PC-9 (cell line): ENCODE results near the gene C1orf167. TPM values are rescaled to one million over a fixed set of nuclear protein-coding genes. Genes with fewer than 3 reads are reported as not detected.

Experiments used
- BruUV-seq: library from RNA; stranded (reverse); fragments of 400-500 nt; replicated peaks from 2 replicates; lab custom pipeline; 2021; lab: Mats Ljungman, UMichigan
- CTCF ChIA-PET: fragments of 300-600 bp; sonication (Branson Sonifier 250); formaldehyde crosslinking; loops from one replicate; lab custom pipeline; 2022; ENCODE audit warnings: antibody characterized with exemption; lab: Charles Lee
- POLR2A ChIA-PET: fragments of 300-600 bp; sonication (Branson Sonifier 250); formaldehyde crosslinking; loops from one replicate; lab custom pipeline; 2022; ENCODE audit warnings: antibody characterized with exemption; ENCODE audit not compliant: unreplicated experiment; lab: Charles Lee
- DNase-seq, 2 experiments: peaks; one replicate each; pipeline versions ENCODE4 v3.0.0 to v3.0.0-alpha.2; 2015 to 2022; ENCODE audit warnings: mixed read lengths in 1 of 2
- H2AFZ ChIP-seq: fragments of 200-600 bp; sonication (generic); 2 replicates; pipeline ENCODE4 v1.8.1; 2017; ENCODE audit warnings: antibody characterized with exemption
- H3F3A ChIP-seq: fragments of 200-600 bp; sonication (generic); 2 replicates; pipeline ENCODE4 v1.8.1; 2017; ENCODE audit warnings: antibody characterized with exemption, mild to moderate bottlenecking, low read depth; ENCODE audit not compliant: insufficient read depth
- H3K27ac ChIP-seq: fragments of 200-600 bp; sonication (generic); 2 replicates; pipeline ENCODE4 v1.6.1; 2016; ENCODE audit warnings: mixed run types
- H3K27me3 ChIP-seq: fragments of 200-600 bp; sonication (generic); 2 replicates; pipeline ENCODE4 v1.6.1; 2016; ENCODE audit warnings: low read depth, mixed run types; ENCODE audit not compliant: insufficient read depth
- H3K36me3 ChIP-seq: fragments of 200-600 bp; sonication (generic); 2 replicates; pipeline ENCODE4 v1.6.1; 2016; ENCODE audit warnings: low read depth, mixed run types
- H3K4me1 ChIP-seq: fragments of 200-600 bp; sonication (generic); replicated peaks from 2 replicates; pipeline ENCODE4 v1.6.1; 2016; ENCODE audit warnings: mixed run types; ENCODE audit not compliant: insufficient read depth
- H3K4me2 ChIP-seq: fragments of 200-600 bp; sonication (generic); 2 replicates; pipeline ENCODE4 v1.6.1; 2017; ENCODE audit warnings: mixed run types
- H3K4me3 ChIP-seq: fragments of 200-600 bp; sonication (generic); 2 replicates; pipeline ENCODE4 v1.6.1; 2016; ENCODE audit warnings: mixed run types
- H3K79me2 ChIP-seq: fragments of 200-600 bp; sonication (generic); 2 replicates; pipeline ENCODE4 v1.6.1; 2017; ENCODE audit warnings: low read depth, mixed run types
- H3K9me2 ChIP-seq: fragments of 200-600 bp; sonication (generic); 2 replicates; pipeline ENCODE4 v1.8.1; 2017; ENCODE audit warnings: mild to moderate bottlenecking; ENCODE audit not compliant: insufficient read depth
- H3K9me3 ChIP-seq: fragments of 200-600 bp; sonication (generic); 2 replicates; pipeline ENCODE4 v1.8.1; 2016; ENCODE audit warnings: low read depth; ENCODE audit not compliant: insufficient read depth
- H4K20me1 ChIP-seq: fragments of 200-600 bp; sonication (generic); 2 replicates; pipeline ENCODE4 v1.8.1; 2017; ENCODE audit not compliant: insufficient read depth
- CTCF ChIP-seq: fragments of 200-600 bp; sonication (generic); conservative IDR thresholded peaks from 2 replicates; pipeline ENCODE4 v1.6.1; 2017; ENCODE audit warnings: mixed run types, antibody characterized with exemption, mild to moderate bottlenecking, moderate library complexity
- EZH2 ChIP-seq: fragments of 200-600 bp; sonication (generic); IDR thresholded peaks from 2 replicates; pipeline ENCODE4 v1.8.0; 2017; ENCODE audit warnings: antibody characterized with exemption, low read depth
- intact Hi-C: fragments of 100-400 bp; cut with micrococcal nuclease; formaldehyde crosslinking; loops from one replicate; pipeline ENCODE4 v1.10.0; 2022; ENCODE audit not compliant: unreplicated experiment
- total RNA-seq: library from RNA; stranded (reverse); gene quantifications from 2 replicates; pipeline ENCODE4 v1.2.3, GENCODE V29; 2021

The C1orf167 gene
- total RNA-seq, 1 experiment from 2014 or later, result not detected

DNA sequence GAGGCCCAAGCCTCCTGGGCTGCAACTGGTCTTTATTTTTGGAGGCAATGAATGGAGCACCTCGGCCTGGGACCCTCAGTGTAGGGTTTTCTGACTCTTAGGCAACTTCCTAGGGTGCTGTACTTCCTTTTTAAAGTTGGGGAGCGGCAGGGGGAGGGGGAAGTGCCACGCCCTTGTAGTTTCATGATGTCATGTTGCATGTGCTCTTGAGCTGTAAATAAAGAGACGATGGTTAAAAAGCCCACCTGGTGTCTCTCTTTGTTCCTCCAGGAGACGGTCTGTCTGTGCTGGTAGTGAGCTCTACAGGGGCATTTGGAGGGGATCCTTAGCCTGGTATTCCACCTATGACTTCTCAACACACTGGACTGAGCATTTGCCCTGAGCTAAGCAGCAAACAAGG, 36.4 kb upstream of the C1orf167 start:
- H3K27me3 ChIP-seq, result no peaks in the 10 kb centered on the region

DNA sequence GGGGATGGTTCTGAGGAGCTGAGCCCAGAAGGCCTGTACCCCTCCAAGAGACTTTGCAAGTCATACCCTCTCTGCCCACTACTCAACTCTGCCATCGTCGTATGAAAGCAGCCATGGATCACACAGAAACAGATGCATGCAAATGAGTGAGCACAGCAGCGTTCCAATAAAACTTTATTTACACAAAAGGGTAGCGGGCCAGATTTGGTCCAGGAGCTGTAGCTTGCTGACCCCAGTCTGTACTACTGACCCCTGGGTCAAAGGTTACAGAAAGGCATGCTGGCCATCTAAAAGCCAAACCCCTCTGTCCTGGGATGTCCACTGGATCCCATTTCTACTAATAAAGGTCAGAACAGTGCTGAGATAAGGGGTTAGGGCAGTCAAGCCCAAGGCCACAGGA, 34.9 kb upstream of the C1orf167 start:
- POLR2A ChIA-PET, result no interaction called here
- TF ChIP-seq EZH2, result no peak
- no peak for TF ChIP-seq CTCF
- Histone ChIP-seq H3K9me3 (no peaks in the 10 kb centered on the region), H3K4me2 (no peak overlapping the region), H3K27me3 (no peaks in the 10 kb centered on the region), H3K27ac (no peak overlapping the region), H3F3A (no peaks in the 10 kb centered on the region), H3K79me2 (no peaks in the 10 kb centered on the region), H3K4me1 (no peaks in the 10 kb centered on the region), H3K36me3 (no peaks in the 10 kb centered on the region), H4K20me1 (no peaks in the 10 kb centered on the region), H2AFZ (no peak overlapping the region), H3K9me2 (no peaks in the 10 kb centered on the region), H3K4me3 (no peak overlapping the region)
- intact Hi-C loops, result no loop called here
- no TSS peak for BruUV-seq
- CTCF ChIA-PET, result no interaction called here
- no peak for DNase-seq

More for the DNA sequence above, 36.4 kb upstream of the C1orf167 start:
- Histone ChIP-seq H4K20me1 (no peaks in the 10 kb centered on the region), H3K36me3 (no peaks in the 10 kb centered on the region), H3K79me2 (no peaks in the 10 kb centered on the region), H2AFZ (no peak overlapping the region), H3K4me3 (no peak overlapping the region), H3K4me2 (no peak overlapping the region), H3F3A (no peaks in the 10 kb centered on the region), H3K4me1 (no peaks in the 10 kb centered on the region), H3K9me2 (no peaks in the 10 kb centered on the region), H3K27ac (no peak overlapping the region), H3K9me3 (no peaks in the 10 kb centered on the region)
- CTCF ChIA-PET, result interaction anchor here (0.5 kb wide), 1 partner anchor 71 kb away, joined by 3 read pairs; the partner anchor contains the start of gene FBXO2
- POLR2A ChIA-PET, result no interaction called here
- no TSS peak for BruUV-seq
- TF ChIP-seq CTCF, result no peak
- TF ChIP-seq EZH2, result no peak
- DNase-seq, result no peak
- intact Hi-C loops, result no loop called here

DNA sequence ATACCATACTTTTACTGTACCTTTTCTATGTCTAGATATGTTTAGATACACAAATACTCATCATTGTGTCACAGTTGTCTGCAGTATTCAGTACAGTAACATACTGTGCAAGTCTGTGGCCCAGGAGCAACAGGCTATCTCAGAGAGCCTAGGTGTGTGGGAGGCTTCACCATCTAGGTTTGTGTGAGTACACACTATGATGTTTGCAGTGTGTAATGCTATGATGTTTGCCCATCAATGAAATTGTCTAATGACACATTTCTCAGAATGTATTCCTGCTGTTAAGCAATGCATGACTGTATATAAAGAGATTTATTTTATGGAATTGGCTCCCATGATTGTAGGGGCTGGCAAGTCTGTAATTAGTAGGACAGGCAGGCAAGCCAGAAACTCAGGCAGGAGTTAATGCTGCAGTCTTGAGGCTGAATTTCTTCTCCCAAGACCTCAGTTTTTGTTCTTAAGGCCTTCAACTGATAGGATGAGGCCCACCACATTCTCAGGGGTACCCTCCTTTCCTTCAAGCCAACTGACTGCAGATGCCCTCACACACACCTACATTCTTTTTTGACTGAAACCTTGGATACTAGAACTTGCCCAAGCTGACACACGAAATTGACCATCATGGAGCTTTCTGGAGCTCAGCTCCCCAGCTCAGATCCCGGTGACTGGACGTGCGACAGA, 33.7 kb upstream of the C1orf167 start:
- POLR2A ChIA-PET, result no interaction called here
- Histone ChIP-seq H3K27me3 (no peaks in the 10 kb centered on the region), H3K36me3 (no peaks in the 10 kb centered on the region), H4K20me1 (no peaks in the 10 kb centered on the region), H3K9me3 (no peaks in the 10 kb centered on the region), H3K4me1 (no peaks in the 10 kb centered on the region), H3K9me2 (no peaks in the 10 kb centered on the region), H3K27ac (no peak overlapping the region), H2AFZ (no peak overlapping the region), H3K4me3 (no peak overlapping the region), H3K4me2 (no peak overlapping the region), H3F3A (no peaks in the 10 kb centered on the region), H3K79me2 (no peaks in the 10 kb centered on the region)
- CTCF ChIA-PET, result no interaction called here
- TF ChIP-seq EZH2 (no peak), CTCF (no peak)
- BruUV-seq, result no TSS peak
- no peak for DNase-seq
- intact Hi-C loops, result no loop called here
